HG03457 (cell line): Measurements from ENCODE around the gene SAP30L.
A peak's percentile ranks its signal among the peaks of the same experiment; 100 is the strongest.

Source experiments
- ATAC-seq: cut with Tn5 transposase; IDR thresholded peaks from one replicate; pipeline ENCODE4 v1.9.1; 2021; ENCODE audit warnings: moderate number of reproducible peaks; ENCODE audit not compliant: unreplicated experiment

SAP30L gene

GRCh38 chr5:154479160-154479943 is 33.6 kb downstream of the SAP30L start:
- ATAC-seq: no peak

- ATAC-seq: no peak
Measured at GRCh38 chr5:154479944-154480750, 34.4 kb downstream of the SAP30L start.

DNA sequence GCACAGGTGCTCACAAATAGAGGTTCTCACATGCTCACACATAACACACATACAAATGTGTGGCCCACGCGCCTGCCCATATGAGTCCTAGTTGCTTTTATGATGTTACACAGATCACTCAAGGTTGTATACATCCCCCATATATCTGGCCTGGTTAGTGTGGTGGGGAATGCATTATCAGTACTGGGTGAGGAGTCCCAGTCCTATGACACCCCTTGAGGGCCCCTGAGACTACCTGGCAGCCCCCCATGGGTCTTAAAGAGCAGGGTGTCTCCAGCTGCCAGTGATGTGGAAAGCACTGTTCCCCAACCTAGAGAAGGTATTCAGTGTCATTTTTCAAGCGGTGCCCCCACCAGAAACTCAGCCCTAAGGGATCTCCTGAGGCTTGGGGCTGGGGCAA is 35.0 kb downstream of the SAP30L start:
- no peak for ATAC-seq

GRCh38 chr5:154481584-154482381 is 36.0 kb downstream of the SAP30L start:
- ATAC-seq: no peak

- ATAC-seq: no peak
Measured at GRCh38 chr5:154482528-154483449, 37.0 kb downstream of the SAP30L start.

DNA sequence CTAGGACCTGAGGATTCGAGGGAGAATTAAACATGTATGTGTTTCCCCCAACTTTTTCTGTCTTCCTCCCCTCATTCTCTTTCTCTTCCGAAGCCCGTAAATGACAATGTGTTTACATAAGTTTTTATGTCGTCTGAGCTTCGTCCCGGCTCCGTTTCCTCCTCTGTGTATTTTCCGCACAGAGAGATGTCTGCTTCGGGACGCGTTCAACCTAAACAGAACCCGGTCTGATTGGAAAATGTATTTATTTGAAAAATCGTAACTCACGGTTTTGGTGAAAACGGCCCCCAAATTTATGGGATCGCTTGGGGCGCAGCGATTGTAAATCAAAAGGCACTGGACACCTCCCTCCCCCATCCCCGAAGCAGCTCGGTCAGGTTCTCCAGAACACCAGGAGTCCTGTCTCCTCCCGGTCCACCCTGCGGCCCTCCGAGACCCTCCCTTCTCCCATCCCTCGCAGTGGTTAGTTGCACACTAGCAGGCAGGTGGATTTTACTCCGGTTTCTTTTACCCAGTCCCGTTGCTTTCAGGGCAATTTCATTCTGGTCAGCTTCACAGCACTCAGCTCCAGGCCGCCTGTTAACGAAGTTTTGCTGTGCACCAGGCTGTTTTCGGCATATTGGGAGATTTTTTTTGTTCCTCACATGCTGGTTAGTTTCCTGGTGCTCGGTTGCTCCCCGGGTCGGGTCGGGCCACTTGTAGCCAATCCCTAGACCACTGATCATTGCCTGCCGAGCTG is 38.0 kb downstream of the SAP30L start:
- ATAC-seq: no peak

- ATAC-seq: no peak
Measured at GRCh38 chr5:154484393-154485095, 38.7 kb downstream of the SAP30L start.

DNA sequence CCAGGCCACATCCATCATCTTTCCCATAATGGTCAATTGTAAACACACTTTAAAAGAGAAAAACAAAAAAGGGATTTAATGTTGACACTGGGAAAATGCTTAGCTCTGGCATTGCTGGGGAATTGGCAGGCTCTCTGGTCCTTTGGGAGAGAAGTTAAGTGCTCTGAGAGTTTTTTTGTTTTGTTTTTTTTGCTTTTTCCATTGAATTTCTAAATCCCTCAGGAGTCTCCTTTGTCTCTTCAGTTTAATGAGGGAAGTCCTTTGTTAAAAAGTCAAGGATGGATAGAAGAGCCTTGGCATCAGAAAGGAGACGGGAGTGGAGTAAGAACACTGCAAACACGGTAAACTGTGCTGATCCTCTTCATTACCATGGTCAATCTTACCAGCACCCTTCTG is 39.3 kb downstream of the SAP30L start:
- ATAC-seq: no peak

DNA sequence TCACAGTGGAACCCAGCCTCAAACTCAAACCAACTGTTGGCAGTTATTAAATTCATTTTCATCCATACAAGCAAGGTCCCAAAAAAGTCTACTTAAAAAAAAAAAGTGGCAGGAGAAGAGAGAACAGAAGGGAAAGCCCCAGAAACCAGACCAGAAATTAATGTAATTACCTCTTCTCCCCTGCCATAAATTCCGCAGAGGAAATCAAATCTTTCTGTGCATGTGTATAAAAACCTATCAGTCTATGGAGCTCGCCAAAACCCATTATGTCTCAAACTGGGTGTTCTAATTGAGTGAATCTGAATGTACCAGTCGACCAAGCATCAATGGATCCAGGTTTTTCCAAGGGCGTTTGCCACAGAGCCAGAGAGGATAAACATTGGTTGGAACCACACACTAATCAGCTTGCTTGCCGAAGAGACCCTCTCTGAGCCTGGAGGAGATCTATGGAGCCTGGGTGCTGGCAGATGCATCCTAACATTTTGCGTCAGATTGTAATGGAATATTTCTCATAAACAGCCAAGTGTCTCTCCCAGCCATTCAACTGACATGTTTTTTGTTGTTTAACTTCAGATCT is 40.1 kb downstream of the SAP30L start:
- no peak for ATAC-seq

DNA sequence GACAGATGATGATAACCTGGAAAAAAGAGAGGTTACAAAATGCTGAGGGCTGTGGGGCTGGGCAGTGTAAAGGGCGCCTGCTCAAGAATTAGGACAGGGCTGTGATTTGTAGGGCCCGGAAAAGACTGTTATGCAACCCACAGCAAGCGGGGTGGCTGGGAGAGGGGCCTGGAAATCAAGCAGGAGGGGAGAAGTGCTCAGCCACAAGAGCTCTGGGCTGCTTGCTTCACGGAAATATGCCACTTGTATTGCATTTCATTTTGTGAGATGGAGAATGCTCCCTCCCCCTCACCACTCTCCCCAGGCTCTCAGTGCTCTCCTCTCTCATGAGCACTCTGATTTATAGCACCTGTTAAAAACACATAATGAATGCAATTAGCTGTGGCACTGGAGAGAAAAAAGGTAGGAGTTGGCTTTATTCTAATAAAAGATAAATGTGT is 40.6 kb downstream of the SAP30L start:
- no peak for ATAC-seq

GRCh38 chr5:154487541-154487940 is 41.7 kb downstream of the SAP30L start:
- peak; percentile 98 for ATAC-seq

GRCh38 chr5:154491941-154492340 is 46.1 kb downstream of the SAP30L start:
- ATAC-seq: no peak

GRCh38 chr5:154493274-154493673 is 47.5 kb downstream of the SAP30L start:
- no peak for ATAC-seq

- no peak for ATAC-seq
Measured at GRCh38 chr5:154494036-154494435, 48.2 kb downstream of the SAP30L start.

DNA sequence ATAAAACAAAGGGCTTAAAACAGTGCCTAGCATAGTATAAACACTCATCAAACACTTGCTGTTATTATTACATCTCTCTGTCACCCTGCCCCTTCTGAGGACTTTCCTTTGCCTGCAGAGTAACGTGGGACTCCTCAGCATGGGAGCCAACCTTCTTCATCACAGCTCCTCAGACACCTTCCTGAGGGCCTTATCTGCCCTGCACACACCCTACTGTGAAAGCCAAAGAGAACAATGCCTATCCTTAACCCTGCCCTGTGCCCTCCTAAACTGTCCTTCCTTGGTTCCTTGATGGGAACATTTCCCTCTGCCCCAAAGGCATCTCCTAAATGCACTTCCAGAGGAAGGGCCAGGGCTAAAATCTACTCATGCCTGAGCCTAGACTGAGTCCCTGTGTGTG is 52.8 kb downstream of the SAP30L start:
- no peak for ATAC-seq

- ATAC-seq: no peak
Measured at GRCh38 chr5:154498994-154499393, 53.2 kb downstream of the SAP30L start.

GRCh38 chr5:154501566-154501965 is 55.8 kb downstream of the SAP30L start:
- ATAC-seq: no peak

DNA sequence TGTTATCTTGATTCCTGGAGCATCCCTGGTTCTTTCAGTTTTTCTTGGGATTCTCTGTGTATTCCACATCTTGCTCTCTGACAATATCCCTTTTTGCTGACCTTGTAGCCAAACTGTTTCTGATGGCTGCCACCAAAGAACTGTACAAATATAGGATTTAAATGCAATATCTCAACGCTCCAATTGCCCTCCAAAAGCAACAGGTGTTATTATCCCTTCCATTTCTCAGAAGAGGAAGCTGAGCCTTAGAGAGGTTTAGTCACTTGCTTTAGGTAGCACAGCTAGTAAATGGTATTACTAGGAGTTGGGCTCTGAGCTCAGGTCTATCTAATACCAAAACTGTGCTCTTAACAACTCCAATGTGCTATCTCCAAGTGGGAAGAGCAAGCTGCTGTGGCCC is 56.4 kb downstream of the SAP30L start:
- no peak for ATAC-seq

DNA sequence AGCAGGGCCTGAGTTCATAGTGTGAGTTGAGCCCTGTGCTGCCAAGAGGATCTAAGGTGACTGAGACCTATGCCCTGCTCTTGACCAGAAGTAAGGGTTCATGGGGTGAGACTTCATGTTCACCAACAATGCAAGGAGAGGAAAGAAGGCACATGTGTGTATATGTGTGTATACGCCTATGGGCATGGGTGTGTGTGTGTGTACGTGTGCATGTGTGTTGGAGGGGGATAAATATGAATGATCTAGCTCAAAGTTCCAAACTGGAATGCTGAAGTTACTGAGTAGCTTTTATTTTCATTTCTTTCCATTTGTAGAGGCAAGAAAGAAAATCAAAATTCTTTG is 57.9 kb downstream of the SAP30L start:
- ATAC-seq: no peak
